Hematopoietic multipotent progenitor cell treated with erythropoietin and hydrocortisone succinate and interleukin-3 and kit ligand, for 4 days (in vitro differentiated cells): Measurements from ENCODE around the gene ARSI.

Source experiments
- DNase-seq: peaks from one replicate; pipeline ENCODE4 v3.0.0-alpha.2; 2015

ARSI gene

DNA sequence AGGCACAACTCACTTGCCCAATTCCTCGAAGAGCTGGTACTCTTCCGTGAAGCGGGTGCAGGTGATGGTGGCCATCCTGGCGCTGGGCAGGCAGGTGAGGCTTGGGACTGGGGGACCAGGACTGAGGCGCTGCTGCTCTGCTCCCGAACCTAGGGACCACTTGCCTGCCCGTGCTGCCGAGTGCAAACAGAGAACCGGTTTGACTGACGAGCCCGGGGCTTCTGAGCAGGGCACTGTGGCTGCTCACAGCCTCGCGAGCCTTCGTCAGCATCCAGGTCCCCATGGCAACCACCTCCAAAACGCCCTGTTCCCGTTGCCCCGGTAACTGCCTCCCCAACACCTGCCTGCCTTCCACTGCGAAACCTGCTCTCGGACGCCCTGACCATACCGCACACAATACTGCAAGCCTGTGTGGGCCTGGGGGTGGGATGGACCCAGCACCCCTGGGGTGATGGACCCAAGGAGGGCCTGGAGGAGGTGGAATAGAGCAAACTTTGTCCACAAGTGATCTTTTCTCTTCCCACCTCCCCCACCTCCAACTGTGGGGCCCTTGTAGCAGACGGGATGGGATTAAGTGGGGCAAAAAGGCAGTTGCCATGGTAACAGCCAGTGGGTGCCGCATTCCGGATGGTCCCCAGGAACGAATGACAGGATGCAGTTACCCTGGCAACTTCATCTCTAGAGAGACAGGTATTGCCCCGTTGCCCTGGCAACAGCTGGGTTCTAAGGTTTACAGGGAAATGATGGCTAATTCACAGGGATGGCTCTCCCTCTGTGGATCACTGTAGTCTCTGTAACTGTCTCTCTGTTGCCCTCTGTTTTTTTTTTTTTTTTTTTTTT, 12.9 kb downstream of the ARSI start, which contains the start of gene CAMK2A:
TSS of gene CAMK2A (minus strand) at position 223 of the 840 bp plus-strand sequence. CDS start at position 75, 148 bp downstream.
- no peak for DNase-seq

DNA sequence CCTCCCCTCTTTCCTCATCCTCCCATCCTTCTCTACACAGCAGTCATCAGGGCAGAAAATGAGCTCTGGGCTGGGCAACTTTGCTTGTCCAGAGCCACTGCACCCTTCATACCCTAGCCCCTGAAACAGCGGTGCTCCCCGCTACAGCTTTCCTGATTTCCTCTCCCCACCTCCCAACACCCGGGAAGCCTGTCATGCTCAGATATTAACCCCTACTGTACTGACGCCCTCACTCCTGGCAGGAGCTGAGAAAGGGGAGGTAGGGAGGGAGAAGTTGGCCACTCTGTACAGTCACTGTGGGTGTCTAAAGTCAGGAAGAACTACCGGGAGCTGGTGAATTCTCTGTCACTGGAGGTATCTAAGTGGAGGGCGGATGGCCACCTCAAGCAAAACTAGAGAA, 13.9 kb downstream of the ARSI start:
- DNase-seq: no peak

DNA sequence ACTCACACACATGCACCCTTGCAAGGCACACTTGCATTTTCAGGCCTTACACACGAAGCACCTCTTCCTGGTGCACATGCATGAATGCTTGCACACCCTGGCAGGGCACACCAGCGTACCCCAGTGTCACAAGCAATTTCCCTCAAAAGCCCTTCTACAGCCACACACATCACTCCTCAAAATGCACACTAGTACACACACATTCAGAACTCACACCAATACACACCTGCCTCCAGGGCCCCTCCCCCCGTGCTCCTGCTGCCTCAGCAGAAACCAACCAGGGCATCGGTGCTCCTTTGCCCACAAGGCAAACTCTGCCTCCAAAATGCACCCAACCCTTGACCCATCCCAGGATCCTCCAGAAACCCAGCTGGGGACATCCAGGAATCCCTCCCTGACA, 14.3 kb downstream of the ARSI start:
- DNase-seq: no peak

DNA sequence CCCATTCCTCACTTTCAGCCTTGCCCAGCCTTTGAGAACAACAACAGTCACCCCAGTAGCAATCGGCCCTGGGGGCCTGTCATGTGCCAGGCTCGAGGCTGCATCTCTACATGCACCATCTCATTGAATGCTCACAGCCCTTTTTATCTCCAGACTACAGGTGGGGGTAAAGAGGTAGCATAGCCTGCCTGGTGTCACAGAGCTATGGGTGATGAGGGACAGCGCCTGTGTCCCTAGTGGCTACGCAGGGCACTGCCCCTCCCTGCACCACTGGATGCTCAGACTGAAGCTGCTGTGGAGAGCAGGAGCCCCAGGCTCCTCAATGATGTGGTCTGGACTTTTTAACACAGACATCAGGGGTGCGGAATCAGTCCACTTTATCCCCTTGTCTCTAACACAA, 15.9 kb downstream of the ARSI start:
- peak; percentile 73 for DNase-seq

DNA sequence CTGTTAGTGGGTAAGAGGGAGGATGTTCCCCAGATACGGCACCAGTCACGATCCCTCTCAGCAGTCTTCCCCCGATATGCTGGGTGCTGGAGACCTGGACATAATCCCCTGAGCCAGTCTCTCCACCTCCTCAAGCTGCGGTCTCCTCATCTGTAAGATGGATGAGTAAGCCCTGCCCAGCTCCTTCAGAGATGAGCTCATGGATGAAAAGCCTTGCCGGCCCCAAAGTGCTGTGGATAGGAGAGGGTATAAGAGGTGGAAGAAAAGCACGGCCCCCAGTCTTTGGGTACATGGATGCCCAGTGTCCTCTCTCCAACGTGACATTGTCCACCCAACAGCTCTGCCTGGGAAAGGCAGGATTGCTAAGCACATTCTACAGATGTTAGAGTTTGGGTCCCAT, 17.6 kb downstream of the ARSI start:
- DNase-seq: no peak

DNA sequence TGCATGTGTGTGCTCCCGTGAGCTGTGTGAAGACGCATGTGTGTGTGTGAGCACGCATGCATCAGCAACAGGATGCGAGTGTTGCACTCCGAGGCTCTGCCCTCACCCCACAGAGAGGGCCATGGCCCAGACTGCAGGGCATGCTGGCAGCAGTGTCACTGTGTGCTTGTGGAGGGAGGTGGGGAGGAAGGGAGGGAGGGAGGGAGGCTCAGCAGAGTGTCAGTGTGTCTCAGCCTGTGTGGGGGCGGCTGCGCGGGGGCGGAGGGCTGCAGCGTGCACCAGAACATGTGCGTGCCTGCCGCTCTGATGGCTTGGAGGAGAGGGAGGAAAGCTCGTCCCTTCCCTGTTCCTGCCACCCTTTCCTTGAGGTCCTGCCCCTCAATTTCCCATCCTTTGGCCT, 18.4 kb downstream of the ARSI start:
- DNase-seq: no peak

DNA sequence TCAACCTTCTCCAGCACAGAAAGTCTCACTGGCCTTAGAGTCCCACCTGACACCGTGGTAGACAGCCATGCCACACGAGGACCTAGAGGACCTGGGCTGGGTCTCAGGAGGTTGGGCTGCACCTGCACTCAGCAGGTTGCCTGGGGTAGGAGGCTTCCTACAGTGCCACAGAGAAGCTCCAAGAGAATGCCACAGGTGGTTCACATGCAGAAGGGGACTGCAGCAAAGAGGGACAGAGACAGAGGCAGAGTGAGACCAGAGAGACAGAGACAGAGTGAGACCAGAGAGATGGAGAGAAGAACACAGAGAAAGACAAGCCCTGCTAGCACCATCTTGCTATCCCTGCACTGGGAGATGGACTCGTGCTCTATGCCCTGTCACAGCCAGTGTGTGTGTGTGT, 18.8 kb downstream of the ARSI start:
- DNase-seq: no peak

DNA sequence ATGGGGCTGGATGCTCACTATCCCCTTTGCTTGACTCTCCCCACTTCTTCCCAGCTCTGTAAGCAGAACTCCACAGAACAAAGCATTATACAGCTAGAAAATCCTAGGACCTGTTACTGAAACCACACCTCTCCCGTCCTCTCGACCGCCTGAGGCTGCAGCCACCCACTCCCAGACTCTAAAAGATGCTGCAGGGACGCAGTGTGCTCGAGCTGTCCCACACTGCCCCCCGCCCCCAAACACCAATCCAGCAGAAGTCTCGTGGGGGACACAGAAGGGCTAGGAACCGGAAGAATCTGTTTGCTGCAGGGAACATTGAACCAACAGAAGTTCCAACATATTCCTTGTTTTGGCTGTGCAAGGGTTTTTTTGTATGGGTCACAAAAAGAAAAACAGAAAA, 20.7 kb downstream of the ARSI start:
- DNase-seq: no peak

DNA sequence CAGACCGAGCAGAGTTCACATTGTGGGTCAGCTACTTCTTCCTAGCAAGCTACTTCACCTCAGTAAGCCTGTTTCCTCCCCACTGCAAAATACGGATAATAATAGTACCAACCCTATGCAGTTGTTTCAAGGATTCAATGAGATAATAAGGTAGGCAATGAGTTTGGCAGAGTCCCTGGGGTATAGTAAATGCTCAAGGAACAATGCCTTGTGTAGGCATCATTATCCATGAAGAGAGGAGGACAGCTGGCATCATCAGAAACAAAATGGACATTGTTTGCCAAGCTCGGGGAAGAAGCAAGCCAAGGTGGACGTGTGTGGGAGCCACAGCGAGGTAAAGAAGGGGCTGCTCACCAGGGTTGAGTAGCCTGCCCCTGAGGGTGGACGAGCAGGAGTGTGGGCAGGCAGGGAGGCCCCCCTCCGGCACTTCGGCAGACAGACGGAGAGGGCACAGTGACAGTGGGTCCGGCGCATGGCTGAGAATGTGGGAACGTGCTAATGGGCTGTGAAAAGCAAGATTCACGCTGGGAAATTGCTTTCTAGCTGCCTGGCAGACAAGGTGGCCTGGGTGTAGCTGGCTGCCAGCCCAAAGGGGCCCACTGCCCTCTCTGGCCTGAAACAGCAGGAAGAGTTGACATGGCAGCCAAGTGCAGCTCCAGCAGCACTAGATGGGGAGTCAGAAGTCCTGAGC, 23.2 kb downstream of the ARSI start:
- peak; percentile 23 for DNase-seq

DNA sequence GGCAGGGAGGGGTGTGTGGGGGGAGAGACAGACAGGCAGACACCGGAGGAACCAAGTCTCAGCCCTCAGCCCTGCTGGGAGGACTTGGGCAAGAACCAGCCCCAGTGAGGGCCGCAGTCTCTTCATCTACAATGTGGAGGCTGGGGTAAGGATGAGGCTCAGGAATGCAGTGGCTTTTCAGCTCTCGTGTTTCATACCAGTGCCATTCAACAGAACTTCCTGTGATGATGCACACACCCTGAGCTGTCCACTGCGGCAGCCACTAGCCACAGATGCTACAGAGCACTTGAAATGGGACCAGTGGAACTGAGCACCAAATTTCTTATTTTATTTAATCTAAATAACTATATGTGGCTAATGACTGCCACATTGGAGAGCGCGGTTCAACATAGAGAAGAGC, 23.8 kb downstream of the ARSI start:
- no peak for DNase-seq

DNA sequence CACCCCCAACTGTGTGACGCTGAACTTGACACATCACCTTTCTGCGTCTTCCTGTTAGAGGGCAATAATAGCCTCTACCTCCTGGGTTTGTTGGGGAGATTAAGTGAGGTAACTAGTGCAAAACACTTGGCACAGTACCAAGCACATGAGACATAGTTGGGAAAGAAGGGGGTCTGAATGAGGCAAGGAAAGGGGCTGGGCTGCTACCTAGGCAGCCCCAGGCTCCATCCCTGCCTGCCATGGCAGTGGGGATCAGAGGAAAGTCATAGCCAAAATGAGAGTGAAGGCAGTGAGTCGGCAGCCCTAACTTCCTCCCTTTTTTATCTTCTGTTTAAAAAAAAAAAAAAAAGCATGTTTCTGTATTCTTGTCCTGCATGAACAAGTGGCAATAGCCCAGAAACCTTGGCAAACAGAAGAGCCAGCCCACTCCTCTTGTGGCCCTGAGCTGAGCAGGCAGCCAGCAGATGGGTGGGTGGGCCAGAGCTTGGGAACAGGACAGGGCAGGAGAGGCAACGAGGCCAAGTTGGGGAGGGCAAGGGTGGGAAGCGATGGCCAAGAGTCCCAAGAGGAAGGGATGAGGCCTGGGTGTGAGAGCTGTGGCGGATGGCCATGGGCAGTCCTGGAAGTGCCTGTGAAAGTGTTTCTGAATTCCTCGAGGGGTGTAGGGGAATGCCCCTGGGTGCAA, 24.5 kb downstream of the ARSI start:
- peak; percentile 44 for DNase-seq

DNA sequence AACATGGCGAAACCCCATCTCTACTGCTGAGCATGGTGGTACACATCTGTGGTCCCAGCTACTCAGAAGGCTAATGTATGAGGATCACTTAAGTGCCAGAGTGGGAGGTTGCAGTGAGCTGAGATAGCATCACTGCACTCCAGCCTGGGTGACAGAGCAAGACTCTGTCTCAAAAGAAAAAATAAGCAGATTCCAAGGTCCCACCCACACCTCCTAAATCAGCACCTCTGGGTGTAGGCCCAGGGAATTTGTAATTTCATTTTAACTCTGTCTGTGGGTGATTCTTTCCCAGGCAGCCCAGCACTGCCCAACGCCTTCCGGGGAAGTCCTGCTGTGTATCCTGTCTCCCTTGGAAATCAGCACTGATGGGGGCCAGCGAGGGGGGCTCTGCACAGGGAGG, 25.7 kb downstream of the ARSI start:
- DNase-seq: no peak

DNA sequence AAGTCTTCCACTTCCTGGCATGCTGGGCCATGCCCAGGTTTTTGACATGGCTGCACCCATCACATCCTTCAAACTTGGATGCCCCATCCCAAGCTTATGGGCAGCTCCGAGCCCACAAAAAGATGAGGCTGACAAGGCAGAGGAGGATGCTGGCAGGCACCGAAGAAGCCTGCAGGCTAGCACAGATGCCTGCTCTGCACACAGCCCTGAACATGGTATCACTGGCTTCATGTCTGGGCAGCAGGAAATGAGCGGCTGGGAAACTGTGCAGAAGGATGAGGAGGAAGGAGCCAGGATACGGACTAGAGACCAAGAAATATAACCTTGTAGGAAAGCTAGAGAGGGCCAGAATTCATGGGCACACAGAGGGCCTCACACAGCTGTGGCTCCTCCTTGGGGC, 27.9 kb downstream of the ARSI start:
- no peak for DNase-seq

DNA sequence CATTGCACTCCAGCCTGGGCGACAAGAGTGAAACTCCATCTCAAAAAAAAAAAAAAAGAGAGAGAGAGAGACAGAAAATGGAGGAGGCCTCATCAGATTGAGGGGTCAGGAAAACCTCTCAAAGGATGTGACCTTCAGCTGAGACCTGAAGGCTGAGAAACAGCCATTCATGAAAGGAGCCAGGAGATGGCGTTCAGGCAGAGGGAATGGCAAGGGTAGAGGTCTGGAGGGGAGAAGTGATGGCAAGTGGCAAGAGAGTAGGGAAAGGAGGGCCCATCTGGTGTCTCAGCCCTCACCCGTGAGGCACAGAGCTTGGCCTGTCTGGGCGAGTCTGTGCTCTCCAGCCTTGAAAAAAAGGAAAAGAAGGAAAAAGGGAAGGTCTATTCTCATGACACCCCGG, 30.2 kb downstream of the ARSI start:
- peak; percentile 74 for DNase-seq

DNA sequence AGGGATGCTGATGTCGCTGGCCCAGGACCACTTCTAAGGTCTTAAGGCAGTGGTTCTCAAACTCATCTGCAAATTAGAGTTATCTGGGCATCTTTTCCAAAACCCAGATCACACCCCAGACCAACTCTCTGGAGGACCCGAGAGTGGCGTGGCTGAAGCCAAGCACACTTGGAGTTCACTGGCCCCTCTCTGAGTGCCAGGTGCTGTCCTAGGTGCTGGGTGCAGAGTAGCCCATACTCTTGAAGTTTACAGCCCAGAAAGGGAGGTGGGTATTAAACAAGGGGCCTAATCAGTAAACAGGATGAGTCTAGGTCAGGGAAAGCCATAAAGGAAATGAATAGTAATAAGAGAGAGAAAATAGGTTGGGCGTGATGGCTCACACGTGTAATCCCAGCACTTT, 30.8 kb downstream of the ARSI start:
- DNase-seq: no peak

DNA sequence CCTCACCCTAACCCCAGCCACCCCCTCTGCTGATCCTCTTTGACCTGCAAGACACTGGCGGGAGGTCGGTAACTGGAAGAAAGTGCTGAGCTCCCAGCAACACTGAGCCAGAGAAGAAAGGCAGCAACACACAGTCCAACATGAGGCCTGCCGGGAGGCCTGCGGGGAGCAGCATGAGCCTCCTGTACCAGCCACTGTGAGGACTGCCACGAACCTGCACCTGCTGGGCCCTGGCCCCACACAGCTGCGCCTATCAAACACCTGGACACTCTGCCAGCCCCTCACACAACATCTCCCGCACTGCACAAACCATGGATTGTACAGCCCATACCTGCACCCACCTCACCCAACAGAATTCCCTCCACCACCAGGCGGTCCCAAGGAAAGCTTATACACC, 31.4 kb downstream of the ARSI start:
- DNase-seq: no peak

DNA sequence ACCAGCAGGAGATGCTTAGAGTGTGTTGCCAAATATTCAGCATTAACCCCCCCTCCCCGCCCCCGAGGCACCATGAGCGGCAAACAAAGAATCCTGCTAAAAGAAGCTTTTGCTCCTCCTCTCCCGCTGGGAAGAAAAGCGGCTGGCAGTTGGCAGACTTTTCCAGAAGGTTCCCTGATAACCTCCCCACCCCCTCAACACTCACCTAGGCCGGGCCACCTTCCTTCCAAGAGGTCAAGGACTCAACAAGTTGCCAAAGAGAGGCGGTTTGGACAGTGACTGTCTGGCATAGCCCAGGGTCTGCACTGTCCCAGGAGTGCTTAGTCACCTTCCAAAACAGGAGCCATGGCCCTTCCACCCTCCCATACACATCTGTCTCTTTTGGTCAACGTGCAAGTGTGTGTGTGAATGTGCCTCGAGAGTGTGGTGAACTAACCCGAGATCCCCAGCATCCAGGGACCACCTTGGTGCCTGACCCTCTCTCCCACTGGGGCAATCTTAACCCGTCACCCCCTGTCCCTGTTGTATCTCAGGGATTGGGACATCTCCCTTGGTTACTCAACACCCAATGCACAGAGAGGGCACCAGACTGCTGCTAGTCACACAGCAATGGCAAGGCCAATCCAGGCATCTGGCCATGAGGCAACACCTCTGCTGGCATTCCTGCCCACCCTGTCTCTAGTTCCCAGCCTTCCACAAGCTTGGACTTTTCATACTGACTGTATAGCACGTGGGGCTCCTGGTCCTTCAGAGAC, 32.0 kb downstream of the ARSI start:
- no peak for DNase-seq

DNA sequence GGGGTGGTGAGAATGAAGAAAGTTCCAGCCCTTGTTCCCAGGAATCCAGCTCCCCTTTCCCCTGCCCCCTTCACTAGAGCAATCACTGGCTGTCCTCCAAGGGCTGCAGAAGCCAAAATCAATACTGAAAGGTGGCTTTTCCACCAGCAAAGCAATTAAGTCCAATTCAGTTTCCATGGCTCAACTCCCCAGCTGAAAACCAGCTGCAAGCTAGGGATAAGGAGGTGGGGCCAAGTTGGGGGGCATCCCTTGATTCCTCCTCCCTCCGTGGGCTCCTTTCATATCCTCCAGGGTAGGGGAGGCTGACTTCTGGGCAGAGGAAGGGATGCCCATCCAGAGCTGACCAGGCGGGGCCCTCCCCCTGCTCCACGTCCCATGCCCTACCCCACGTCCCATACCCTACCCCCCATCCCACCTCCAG, 35.8 kb downstream of the ARSI start:
- no peak for DNase-seq

DNA sequence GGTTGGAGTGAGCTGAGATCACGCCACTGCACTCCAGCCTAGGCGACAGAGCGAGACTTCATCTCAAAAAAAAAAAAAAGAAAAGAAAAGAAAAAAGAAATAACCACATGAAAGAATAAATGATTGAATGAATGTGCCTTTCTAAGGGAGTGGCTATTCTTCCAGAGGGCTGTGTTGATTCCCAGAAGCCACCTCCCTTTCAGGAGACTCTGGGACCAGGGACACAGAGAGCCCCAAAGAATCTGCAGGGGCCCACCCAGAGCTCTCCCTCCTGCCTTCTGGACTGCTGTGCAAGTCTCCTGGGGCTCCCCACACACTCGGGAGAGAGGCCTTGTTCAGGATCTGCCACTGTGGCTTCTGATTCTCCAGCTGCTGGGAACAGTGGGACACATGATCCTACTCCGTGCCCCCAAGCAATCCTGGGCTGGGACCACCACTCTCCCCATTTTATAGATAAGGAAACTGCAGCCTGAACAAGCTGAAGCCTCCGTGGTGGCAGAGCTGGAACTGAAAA, 36.8 kb downstream of the ARSI start:
- no peak for DNase-seq

DNA sequence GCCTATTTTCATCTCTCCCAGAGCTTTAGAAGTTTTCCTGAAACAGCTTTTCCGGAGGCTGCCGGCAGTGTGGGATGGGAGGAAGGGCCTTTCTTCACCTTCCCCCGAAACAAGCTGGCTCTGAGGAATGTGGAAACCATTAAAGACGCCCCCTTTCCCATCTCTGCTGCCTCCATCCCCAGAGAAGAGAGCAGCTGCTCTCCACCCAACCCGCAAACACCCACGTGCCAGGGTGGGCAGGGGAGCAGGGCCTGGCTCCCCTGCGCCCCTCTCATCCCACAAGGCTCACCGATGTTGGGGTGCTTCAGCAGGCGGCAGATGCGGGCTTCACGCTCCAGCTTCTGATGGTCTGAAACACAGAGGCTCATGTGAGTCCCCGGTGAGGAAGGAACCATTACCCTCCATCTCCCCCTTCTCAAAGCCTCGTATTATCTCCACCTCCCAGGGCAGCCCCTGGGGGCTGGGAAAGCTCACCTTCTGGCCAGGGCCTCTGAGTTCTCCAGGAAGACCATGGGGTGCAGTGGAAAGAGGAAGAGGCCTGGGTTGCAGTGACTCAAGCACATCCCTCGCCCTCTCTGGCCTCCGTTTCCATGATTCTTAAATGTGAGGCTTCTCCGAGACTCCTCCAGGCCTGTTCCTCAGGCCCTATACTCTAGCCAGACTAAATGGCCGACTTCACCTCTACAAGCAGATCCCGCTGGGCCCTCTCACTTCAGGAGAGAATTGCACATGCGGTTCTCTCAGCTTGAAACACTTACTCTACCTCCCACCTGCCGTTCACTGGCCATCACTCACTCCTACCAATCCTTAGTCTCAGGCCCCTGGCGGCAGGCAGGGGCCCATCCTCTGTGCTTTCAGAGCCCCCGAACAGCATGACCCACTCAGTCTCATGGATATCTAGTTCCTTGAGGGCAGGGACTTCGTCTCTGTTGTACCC, 37.8 kb downstream of the ARSI start:
- DNase-seq: no peak

DNA sequence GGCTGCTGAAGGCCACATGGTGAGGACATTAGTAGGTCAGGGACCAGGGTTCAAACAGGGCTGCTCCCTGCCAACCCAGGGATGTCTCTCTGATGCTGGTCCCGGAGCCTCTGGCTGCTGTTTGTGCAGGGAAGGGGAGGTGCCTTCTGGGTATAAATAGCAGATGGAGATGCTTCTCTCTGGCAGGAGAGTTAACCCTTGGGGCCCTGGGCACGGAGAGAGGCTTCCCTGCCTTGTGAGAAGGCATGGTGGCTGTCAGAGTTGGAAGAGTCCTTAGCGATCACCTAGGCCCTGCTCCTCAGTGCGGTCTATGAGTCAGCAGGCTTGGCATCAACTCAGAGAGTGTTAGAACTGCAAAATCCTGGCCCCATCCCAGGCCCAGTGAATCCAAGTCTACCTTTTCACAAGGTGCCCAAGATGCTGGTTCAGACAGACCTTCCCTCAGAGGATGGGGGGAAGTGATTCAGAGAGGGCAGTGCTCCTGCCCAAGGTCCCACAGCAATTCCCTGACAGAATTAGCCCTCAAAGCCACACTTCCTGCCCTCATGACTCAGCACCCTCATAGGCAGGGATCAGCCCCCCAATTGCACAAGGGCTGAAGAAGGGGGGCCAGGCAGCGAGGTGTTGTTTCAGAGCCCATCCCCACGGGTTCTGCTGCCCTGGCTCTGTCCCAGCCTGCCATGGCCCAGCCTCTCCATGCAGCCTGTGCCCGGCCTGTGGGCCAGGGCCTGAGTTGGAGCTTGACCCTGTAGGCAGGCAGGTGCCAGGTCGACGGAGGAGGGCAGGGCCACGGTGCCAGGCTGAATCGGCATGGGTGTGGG, 38.7 kb downstream of the ARSI start:
- peak; percentile 67 for DNase-seq
